Activated T-cell treated with anti-CD3 and anti-CD28 coated beads for 48 hours (primary cell): ENCODE data around the gene NOTCH1.

Source experiments
- DNase-seq: peaks from one replicate; pipeline ENCODE4 v3.0.0-alpha.2; 2020; ENCODE audit warnings: low read depth

The NOTCH1 gene

DNA sequence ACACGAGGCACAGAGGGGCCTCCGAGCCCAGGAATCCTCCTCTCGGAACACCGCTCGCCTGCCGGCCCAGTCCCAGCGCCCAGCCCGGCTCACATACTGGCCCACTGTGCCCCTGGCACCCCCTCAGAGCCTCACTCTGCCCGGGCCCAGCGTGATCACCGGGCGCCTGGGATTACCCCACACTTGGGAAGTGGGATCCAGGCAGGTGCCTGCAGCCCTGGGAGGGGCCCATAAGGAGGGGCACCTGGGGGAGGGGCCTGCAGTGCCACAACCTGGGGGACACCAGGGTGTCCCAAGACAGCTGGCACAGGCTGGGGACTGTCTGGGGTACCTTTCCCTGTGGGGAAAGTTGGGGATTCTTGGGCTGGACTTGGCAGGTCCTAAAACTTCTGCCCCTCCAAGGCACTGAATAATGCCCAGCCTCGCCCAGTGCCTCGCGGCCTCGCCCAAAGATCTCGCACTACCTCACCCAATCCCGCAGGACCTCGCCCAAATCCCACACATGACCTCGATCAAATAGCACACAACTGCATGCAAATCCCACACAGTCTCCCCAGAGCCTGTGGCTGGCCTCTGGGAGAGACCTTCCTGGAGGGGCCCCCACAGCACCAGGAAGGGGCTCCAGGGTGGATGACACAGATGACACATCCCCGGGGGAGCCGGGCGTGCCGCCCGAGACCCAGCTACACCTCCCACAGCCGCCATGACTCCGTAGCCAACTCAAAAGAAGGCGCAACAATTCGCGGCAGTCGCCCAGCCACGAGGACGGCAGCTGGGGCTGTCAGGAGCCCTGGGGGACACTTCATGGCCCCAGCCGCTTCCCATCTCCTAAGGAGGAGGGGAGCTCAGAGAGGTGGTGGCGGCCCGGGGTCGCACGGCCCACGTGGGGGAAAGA, 13.7 kb downstream of the NOTCH1 start:
- DNase-seq: no peak

DNA sequence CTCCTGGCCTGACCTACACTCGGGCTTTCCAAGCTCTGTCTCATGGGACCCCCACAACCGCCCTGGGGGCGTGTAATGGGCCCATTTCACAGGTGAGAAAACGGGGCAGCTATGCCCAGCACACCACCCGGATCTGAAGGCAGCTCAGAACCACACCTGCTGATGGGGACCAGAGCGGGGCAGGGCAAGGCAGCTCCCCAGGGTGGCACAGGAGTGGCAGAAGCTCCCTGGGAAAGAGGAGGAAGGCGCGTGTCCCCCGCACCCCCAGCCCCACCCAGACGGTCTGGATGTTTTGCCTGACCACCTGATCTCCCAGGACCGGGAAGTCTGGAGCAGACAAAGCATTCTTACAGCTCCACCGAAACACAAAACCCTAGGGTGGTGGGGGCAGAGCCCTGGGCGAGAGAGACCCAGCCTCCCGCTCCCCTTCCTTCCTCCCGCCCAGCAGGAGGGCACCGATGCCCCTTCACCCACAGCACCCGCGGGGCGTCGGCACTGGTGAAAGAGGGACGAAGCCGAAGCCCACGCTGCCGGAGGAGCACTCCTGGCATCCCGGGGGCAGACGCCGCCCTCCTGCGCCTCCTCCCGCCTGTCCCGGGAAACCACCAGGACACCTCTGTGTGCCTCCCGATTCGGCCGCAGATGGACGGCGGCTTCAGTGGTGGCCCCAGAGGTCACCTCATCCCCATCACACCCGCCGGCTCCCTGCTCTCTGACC, 14.5 kb downstream of the NOTCH1 start:
- no peak for DNase-seq

DNA sequence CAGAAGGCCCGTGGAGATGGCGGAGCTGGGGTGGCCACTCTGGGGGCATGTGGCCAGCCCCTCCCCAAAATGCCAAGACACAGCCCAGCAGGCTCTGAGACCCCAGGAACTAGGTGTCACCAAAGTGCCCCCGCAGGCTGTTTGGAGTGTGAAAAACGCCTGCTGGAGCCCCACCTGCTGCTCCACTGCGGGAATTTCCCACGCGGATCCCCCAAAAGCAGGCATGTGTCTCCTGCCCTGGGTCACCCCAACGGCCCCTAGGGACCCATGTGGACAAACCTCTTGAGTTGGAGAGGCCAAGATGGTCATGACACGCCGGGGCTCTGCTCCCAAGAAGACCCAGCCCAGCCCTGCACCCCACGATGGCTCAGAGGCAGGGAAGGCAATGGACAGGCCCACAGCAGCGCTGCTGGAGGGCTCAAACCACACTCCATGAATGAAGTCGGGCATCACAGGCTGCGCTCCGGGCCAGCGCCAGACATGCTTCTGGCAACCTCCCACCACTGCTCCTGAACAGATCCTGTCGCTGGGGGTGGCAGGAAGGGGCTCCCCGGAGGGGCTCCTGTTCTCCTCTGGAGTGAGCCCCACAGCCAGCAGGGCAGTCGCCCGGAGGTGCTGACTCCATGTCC, 15.3 kb downstream of the NOTCH1 start:
- DNase-seq: no peak

DNA sequence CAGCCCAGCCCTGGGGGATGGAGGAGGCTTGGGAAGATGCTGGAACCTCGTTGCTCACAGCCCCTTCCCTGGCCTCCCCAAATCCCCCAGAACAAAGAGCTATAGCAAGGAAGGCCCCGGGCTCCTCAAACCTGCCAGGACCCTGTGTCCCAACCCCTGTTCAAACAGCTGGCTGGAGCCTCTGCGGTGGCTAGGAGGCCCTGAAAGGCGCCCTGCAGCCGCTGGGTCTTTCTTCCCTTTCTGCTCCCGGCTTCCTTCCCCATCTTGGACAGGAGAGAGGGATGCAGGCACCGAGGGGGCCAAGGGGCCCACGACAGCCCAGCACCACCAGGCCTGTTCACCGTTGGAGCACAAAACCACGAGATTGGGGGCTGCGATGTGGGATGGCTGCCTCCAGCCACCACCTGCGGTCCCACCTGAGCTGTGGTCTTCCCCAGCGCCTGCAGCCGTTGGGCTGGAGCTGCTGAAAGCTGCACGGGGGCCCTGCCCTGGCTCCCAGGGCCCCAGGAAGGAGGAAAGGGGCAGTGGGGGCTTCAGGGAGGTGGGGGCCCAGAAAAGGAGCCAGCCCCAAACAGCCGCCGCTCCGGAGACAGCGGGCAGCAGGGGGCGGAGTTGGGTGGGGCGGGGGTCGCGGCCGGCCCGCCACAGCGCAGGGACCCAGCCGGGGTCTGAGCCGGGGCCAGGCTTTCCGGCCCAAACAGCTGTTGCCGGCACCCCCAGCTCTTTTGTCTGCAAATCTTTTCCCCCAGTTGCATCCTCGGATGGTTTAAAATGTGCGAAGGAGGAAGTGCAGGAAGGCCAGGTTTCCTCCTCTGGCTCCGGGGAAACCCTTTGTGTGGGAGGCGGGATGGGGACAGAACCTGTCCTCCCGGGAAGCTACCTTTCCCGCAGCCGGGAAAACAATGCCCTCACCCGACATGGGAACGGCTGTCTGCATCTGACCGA, 16.1 kb downstream of the NOTCH1 start:
- DNase-seq: no peak

DNA sequence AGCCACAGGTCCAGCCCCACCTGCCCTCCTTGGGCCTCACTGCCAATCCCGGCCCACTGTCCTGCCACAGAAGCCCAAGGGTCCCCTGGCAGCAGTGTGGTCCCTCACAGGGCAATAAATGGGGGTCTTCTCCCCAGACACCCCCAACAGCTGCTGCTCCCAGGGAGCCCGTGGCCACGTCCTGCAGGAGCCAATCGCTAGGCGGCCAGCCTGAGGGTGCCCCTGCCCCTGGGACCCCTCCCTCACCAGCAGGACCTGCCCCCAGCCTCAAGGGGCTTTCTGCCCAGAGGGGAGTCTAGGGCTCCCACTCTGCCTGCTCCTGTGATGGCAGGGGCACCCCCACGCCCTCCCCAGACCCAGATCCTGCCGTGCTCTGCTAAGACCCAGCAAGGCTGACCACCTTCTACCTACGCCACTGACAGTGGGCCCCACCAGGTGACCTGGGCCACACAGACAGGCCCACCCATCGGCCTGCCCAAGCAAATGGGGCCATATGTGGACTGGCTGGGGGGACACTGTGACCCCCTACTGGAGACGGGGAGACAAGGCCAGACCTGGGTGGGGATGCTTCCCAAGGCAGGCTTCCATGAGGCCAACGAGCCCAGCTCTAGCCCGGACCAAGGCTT, 17.0 kb downstream of the NOTCH1 start:
- DNase-seq: no peak

DNA sequence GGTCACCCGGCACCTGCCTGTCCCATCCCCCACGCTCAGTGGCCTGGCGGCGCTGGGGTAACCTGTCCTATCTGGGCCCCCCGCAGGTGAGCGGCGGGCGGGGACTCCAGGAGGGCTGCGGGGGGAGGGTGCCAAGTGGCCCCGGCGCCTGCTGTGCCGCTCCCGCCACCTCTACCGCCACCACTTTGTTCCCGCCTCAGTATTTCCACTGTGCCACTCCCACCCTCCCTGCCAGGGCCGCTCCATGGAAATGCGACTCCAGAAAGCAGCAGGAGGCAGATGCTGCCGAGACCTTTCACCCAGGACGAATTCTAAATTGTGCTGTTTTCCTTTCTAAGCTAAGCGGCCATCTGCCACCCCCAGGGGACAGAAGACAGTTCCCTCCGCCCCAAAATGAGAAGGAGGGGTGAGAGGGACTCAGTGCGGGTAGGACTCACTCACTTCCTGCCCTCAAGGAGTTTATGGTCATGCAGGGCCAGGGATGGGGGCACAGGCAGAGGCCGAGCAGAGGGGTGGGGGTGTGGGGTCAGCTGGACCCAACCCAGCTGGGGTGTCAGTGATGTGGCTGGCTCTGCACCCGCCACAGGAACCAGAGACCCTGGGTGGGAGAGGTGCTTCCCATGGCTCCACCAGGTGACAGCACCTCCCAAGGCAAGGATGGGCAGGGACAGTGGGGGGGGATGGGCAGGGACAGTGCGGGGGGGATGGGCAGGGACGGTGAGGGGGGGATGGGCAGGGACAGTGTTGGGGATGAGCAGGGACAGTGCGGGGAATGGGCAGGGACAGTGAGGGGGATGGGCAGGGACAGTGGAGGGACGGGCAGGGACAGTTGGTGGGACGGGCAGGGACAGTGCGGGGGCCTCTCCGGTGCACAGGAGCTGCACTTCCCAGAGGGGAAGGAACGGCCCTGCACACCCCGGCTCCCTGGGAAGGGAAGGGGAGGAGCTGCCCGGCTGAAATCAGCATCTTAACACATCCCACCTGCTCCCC, 17.8 kb downstream of the NOTCH1 start:
- DNase-seq: no peak

DNA sequence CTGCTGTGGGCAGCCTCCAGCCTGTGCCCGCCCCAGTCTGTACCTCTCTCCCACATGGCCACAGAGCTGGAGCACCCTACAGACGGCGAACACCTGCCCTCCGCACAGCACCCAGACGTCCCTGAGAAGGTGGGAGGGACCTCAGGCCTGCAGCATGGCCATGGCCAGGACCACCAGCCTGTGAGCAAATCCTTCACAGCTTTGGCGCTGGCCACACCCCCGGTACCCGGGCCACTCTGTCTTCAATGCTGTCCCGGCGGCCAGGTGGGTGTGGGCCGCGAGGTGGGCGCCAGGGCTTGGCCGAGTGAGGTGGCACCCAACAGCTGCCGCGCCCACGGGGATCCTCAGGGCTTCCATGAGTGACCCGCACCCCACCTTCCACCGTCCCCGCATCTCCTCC, 18.7 kb downstream of the NOTCH1 start:
- no peak for DNase-seq

DNA sequence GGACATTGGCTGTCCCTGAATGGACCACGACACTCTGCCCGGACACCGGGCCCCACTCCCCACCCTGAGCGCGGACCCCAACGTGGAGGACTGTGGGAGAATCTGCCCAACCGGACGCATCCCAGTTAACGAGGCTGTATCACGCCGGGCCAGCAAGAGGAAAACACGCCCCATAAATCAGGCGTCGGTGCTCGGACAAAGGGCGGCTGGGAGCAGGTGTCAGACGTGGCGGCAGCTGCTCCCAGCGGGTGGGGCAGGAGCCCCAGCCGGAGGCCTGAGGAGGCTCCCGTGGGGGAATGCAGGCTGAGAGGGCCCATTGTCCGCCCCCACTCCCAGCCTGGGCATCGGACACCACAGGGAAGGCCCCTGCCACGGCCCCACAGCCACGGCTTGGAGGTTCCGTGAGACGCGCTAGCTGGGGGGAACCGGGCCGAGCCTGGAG, 19.2 kb downstream of the NOTCH1 start:
- no peak for DNase-seq

DNA sequence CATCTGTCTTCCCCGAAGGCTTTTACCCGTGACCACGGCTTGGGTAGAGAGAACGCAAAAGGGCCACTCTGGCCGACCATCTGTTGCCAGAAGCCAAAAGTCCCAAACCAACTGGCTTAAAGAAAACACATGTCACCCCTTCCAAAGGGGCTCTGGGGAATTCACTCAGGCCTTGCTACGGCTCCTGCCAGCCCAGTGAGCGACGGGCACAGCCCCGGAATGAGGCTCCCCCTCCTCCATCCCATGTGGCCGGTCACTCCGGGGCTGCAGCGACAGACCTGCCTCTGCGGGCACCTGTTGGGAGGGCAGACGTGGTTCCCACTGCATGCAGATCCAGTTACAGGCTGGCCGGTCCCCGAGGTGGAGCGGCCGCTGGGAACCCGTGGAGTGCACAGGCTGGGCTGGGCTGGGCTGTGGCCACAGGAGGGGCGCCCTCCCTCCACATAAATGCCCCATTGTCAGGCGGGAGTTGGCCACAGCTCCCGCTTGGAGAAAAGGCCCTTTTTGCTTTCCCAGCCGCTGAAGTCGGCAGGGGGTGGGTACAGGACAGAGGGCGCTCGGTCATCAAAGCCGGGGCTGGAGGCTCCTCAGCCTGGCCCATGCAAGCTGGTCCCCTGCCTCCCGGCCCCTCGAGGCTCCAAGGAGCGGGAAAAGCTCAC, 19.9 kb downstream of the NOTCH1 start:
- no peak for DNase-seq

DNA sequence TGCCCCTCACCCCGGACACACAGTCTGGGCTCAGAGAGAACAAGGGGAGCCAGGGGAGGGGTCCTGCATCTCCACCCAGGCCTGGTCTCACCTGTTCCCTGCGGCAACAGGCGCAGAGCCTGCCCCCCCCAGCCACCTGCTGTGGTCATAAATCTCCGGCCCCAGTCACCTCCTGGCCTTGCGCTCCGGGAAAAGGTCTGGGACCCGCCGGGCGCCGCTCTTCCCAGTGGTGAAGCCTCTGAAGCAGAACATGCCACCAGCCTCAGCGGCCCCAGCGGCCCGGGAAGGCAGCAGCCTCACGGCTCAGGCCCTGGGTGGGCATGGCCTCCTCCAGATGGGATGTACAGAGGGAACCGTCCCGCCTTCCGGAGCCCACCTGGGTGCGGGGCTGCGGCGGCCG, 20.6 kb downstream of the NOTCH1 start:
- DNase-seq: no peak

DNA sequence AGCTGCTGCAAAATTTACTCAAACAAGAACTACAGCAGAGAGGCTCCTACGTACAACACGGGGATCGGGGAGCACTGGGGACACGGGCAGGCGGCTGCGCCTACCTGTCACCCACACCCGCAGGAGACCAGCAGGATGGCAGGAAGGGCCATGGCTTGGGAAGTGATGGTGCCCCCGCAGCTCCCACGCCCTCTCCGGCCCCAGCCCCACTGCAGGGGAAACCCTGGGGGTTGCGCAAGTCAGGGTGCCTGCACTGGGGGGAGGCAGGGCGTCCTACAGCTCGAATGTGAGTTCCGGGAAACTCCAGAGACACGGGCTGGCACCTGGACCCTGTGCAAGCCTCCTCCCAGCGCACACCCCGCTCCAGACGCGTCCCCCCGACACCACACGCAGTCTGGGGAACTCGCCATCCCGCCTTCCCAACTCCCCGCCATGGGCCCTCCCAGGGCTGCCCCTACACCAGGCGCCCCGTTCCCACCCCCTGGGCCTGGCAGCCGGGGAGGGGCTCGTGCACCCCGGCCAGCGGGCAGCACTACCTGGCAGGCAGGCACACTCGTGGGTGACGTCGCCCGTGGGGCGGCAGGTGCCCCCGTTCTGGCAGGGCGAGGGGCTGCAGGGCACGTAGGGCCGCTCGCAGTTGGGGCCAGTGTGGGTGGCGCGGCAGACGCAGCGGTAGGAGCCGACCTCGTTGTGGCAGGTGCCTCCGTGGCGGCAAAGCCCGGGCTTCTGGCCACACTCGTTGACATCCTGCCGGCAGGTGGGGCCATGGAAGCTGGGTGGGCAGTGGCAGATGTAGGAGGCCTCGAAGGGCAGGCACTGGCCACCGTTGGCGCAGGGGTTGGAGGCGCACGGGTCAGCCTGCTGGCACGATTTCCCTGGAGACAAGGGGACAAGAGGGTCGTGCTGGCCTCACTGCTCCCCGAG, 23.3 kb downstream of the NOTCH1 start:
- DNase-seq: no peak

DNA sequence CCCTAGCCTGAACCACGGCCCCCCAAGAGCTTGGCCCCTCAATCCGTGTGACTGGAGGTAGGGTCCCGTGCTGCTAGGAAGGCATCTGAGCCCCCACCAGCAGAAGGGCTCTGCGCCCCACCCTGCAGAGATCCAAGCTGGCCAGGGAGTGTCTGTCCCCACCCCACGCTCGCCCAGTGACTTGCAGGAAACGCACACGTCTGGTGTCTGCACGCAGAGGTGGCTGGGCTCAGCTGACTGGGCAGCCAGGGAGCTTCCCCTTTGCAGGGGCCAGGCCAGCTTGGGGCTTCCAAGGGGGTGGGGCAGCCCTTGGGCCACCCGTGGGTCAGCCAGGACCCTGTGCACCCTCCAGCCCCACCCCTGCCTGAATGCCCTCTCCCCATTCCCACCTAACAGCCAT, 24.3 kb downstream of the NOTCH1 start:
- DNase-seq: no peak

DNA sequence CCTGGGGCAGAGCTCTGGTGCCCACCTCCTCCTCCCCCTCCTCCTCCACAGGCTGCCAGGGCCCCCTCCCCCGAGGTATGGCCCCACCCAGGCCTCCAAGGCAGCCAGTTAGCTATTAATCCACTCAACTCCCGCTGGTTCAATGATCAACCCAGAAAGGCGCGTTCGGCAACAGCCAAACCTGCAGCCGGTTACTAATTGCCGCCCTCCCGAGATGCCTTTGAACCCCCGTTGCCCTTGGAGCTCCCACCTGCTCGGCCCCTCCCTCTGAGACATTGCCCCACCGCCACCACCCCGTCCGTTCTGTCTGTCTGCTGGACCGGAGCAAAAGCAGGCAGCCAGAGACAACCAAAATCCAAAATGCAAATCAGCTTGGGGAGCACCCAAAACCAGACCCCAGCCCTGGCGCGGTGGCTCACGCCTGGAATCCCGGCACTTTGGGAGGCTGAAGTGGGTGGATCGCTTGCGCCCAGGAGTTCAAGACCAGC, 25.8 kb downstream of the NOTCH1 start:
- no peak for DNase-seq

DNA sequence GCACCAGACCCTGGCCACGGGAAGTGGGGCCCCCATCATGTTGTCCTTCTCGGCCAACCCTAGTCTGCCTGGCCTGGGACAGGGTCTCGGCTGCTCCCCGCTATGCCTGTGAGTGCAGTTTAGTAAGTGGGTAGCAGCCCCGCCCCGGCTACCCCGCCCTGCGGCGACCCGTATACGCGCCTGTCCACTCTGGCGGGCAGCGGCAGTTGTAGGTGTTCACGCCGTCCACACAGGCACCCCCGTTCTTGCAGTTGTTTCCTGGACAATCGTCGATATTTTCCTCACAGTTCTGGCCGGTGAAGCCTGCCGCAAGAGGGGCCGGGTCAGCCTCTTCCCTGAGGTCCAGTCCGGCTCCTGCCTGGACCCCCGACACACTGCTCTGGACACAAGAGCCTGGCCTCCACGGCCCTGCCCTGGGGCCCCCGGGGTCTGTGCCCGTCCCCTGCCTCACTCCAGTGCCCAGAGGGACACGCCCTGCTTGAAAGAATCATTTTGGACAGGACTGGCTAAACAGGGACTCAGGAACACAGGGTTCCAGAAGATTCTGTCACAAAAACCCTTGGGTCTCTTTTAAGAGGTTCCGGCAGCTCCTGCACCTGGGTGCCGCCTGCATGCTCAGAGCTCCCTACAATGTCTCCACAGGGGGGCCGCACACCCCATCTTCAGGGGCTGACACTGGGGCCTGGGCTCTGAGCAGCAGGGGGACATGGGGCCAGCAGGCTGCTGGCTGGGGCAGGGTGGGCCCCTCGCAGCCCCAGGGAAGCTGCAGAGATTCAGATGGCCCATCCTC, 26.4 kb downstream of the NOTCH1 start:
- no peak for DNase-seq

DNA sequence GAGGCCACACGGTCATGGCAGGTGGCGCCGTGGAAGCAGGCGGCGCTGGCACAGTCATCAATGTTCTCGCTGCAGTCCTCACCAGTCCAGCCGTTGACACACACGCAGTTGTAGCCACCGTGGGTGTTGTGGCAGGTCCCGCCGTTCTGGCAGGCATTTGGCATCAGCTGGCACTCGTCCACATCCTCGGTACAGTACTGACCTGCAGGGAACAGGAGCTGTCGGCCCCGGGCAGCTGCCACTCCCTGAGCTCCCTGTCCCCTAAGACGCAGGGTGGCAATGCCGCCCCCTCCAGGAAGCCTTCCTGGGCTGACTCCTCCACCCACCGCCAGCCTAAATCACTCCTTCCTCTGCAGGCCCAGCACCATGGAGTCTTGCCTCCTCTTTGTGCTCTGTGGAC, 27.2 kb downstream of the NOTCH1 start:
- DNase-seq: no peak

DNA sequence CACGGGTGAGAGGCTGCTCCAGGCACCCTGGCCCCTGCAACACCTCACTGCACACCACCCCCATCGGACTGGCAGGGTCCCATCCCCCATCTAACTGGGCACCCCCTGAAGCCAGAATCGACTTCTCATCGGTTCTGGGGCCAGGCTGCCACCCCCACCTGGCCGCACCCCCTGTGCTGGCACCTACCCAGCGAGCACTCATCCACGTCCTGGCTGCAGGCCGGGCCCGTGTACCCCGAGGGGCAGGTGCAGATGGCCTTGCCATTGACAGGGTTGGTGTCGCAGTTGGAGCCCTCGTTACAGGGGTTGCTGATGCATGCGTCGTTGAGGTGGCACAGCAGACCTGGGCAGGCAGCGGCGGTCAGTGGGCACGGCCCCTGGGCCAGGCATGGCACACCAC, 27.9 kb downstream of the NOTCH1 start:
- DNase-seq: no peak

DNA sequence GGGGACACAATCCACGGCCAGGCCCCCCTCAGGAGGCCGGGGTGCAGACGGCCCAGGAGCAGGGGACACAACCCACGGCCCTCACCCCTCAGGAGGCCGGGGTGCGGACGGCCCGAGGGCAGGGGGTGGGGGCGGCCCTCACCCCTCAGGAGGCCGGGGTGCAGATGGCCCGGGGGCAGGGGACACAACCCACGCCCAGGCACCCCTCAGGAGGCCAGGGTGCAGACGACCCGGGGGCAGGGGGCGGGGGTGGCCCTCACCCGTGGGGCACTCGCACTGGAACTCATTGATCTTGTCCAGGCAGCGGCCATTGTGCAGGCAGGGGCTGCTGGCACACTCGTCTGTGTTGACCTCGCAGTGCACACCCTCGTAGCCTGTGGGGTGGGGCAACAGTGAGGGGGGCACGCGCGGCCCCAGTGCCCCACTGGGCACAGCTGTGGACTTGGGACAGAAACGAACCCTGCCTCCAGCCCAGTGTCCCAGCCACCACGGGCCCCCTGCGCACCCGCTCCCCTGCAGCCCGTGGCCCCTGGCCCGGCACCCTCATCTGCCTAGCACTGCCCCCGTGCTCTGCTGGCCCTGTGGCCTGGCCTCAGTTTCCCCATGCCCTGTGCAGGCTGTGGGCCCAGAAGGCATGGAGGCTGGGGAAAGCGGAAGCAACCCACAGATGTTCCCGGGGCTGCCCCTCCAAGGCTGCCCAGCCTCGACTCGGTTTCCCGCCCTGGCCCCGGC, 28.7 kb downstream of the NOTCH1 start:
- DNase-seq: no peak
